ENCODE results near the gene C8A. TPM values are rescaled to one million over a fixed set of nuclear protein-coding genes. Genes with fewer than 3 reads are reported as not detected.

The C8A gene
- total and polyA plus RNA-seq, 2 of the 8 experiments (the other 6 are each of a cell fraction or from before 2014, with no cell fraction given): not detected

GRCh38 chr1:56866656-56867055 is 12.1 kb downstream of the C8A start:
- H2AK5ac ChIP-seq (ENCODE audit: low read depth, low read length): no peak overlapping the region
- no peak overlapping the region for H3K14ac ChIP-seq (ENCODE audit: insufficient read length)
- no peaks in the 10 kb centered on the region for H3K23me2 ChIP-seq (ENCODE audit: low read depth, low read length)
- no peaks in the 10 kb centered on the region for H3K79me1 ChIP-seq (ENCODE audit: low read depth, low read length)
- H3K4ac ChIP-seq (replicated peaks; ENCODE audit: insufficient read length, low read depth, low read length): no peak overlapping the region
- no peak overlapping the region for H4K91ac ChIP-seq (replicated peaks; ENCODE audit: insufficient read length, low read length)
- H2BK15ac ChIP-seq (ENCODE audit: low read length): no peak overlapping the region
- H3K18ac ChIP-seq (ENCODE audit: extremely low read depth, low read length): no peak overlapping the region
- H3K27ac ChIP-seq (ENCODE audit: low read depth, low read length): no peak overlapping the region
- H4K20me1 ChIP-seq (replicated peaks in 1 of 2; ENCODE audit: control insufficient read depth in 1 of 2, insufficient read depth in 2 of 2, low read length in 2 of 2): no peaks in the 10 kb centered on the region
- no peak for TF ChIP-seq POLR2A (IDR thresholded peaks at IDR 0.05; ENCODE audit: control extremely low read depth in 1 of 2, low read depth in 2 of 2, low read length in 2 of 2)
- TF ChIP-seq SIN3A (conservative IDR thresholded peaks at IDR 0.05 in 1 of 2, IDR thresholded peaks at IDR 0.05 in 1 of 2; ENCODE audit: low read depth in 1 of 2, low read length in 2 of 2): no peak
- TF ChIP-seq SUZ12 (IDR thresholded peaks at IDR 0.05; ENCODE audit: low read length): no peak
- no peak for TF ChIP-seq CTCF (IDR thresholded peaks at IDR 0.05; ENCODE audit: control extremely low read depth in 1 of 3, insufficient read depth in 1 of 3, low read depth in 1 of 3, low read length in 3 of 3)
- no peak for TF ChIP-seq EP300 (IDR thresholded peaks at IDR 0.05; ENCODE audit: borderline replicate concordance in 1 of 2, low read depth in 2 of 2, low read length in 2 of 2)
- no peak for TF ChIP-seq HDAC2 (IDR thresholded peaks at IDR 0.05; ENCODE audit: borderline replicate concordance in 1 of 2, low read depth in 2 of 2, low read length in 2 of 2)
- no peak for TF ChIP-seq YY1 (IDR thresholded peaks at IDR 0.05; ENCODE audit: low read depth, low read length)
- TF ChIP-seq SRF (IDR thresholded peaks at IDR 0.05; ENCODE audit: low read depth, low read length): no peak
- WGBS, 2 experiments (ENCODE audit: extremely low coverage in 1 of 2, insufficient coverage in 1 of 2, insufficient read length in 1 of 2, insufficient replicate concordance in 2 of 2, low coverage in 1 of 2, low lambda C conversion rate in 2 of 2, missing lambda C conversion rate in 1 of 2): 94% methylated on average over 2 of the region's 2 CpGs; no CpG with 5 or more reads in 1 of the 2 experiments
- no peaks in the 10 kb centered on the region for H3K27me3 ChIP-seq (replicated peaks in 1 of 4; ENCODE audit: control insufficient read depth in 3 of 4, extremely low read depth in 1 of 4, insufficient read depth in 3 of 4, low read length in 3 of 4)
- no peak overlapping the region for H2AFZ ChIP-seq (ENCODE audit: low read length)
- H3K23ac ChIP-seq (ENCODE audit: insufficient read length): no peak overlapping the region
- H3K4me1 ChIP-seq (replicated peaks in 1 of 4; ENCODE audit: control insufficient read depth in 3 of 4, insufficient read depth in 4 of 4, low read length in 3 of 4): no peaks in the 10 kb centered on the region
- POLR2A ChIA-PET (ENCODE audit: partially characterized antibody): no interaction called here
- DNase-seq (ENCODE audit: low read depth in 1 of 2, low spot score in 2 of 2) (no peak), FAIRE-seq (no peak)
- no peak overlapping the region for H2BK5ac ChIP-seq (ENCODE audit: low read depth, low read length)
- H2BK120ac ChIP-seq (replicated peaks; ENCODE audit: low read depth, low read length): no peak overlapping the region
- no peak overlapping the region for H2BK20ac ChIP-seq (ENCODE audit: low read length)
- CTCF ChIA-PET (ENCODE audit: partially characterized antibody): interaction anchor here (0.9 to 1.8 kb wide), 2 partner anchors 9 to 46 kb away, joined by 4 to 5 read pairs; no protein-coding TSS in a partner anchor
- H4K5ac ChIP-seq (ENCODE audit: insufficient read length, low read depth, low read length): no peak overlapping the region
- H2BK12ac ChIP-seq (ENCODE audit: low read depth, low read length): no peak overlapping the region
- no peak overlapping the region for H4K8ac ChIP-seq (ENCODE audit: extremely low read depth, insufficient read depth, low read length)
- no peak overlapping the region for H3K4me2 ChIP-seq (ENCODE audit: insufficient read depth in 1 of 2, low read depth in 2 of 2, low read length in 2 of 2)
- H3K56ac ChIP-seq (replicated peaks; ENCODE audit: insufficient read length, low read depth, low read length): no peak overlapping the region
- no peaks in the 10 kb centered on the region for H3K79me2 ChIP-seq (ENCODE audit: control insufficient read depth in 1 of 2, insufficient read depth in 2 of 2, low read length in 2 of 2)
- H3K4me3 ChIP-seq (ENCODE audit: extremely low read depth in 1 of 4, insufficient read depth in 2 of 4, low read depth in 3 of 4, low read length in 4 of 4): no peak overlapping the region
- H3K36me3 ChIP-seq (ENCODE audit: control insufficient read depth in 2 of 4, insufficient read depth in 4 of 4, low read length in 3 of 4): no peaks in the 10 kb centered on the region; a peak in 1 of 8 replicates
- H3K9ac ChIP-seq (replicated peaks in 1 of 4; ENCODE audit: extremely low read depth in 1 of 4, low read depth in 3 of 4, low read length in 3 of 4): no peak overlapping the region
- no peaks in the 10 kb centered on the region for H3K9me3 ChIP-seq (ENCODE audit: insufficient read depth in 2 of 2, low read depth in 1 of 2, low read length in 1 of 2)

Measured in H1 (cell line).